ENCODE results near the gene USP7. TPM values are rescaled to one million over a fixed set of nuclear protein-coding genes. Genes with fewer than 3 reads are reported as not detected.
"Not testable (repeated sequence)": the region's sequence is repeated elsewhere in the genome, so short reads cannot be mapped to it uniquely, and the experiment has no call there.

Gene USP7
- total RNA-seq, 1 donor from 2014 or later: 57.2 TPM

DNA sequence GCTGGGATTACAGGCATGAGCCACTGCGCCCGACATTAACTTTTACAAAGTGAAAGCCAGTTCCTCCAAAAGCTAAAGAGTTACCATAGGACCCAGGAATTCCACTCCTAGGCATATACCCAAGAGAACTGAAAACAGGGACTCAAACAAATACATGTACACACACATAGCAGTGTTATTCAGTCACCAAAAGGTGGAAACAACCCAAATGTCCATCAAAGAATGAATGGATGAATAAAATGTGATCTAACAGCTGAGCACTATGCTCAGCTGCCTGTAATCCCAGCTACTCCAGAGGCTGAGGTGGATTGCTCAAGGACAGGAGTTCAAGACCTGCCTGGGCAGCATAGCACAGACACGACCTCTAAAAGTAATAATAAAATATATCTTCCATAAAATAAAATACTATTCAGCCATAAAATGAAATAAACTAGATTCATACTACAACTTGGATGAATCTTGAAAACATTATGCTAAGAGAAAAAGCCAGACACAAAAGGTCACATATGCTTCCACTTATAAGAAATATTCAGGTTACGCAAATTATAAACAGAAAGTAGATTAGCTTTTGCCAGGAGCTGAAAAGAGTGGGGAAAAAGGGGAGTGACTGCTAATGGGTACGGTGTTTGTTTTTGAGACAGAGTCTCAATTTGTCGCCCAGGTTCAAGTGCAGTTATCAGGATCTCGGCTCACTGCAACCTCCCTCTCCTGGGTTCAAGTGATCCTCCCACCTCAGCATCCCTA, 9.3 kb upstream of the USP7 start:
- DNase-seq (ENCODE audit: low read depth): no peak

- DNase-seq (ENCODE audit: low read depth): no peak
Measured at GRCh38 chr16:8971416-8971815, 7.7 kb upstream of the USP7 start.

GRCh38 chr16:8969202-8969897, 5.6 kb upstream of the USP7 start:
- not testable (repeated sequence) for DNase-seq (ENCODE audit: low read depth)

GRCh38 chr16:8968054-8968453, 4.3 kb upstream of the USP7 start:
- not testable (repeated sequence) for DNase-seq (ENCODE audit: low read depth)

DNA sequence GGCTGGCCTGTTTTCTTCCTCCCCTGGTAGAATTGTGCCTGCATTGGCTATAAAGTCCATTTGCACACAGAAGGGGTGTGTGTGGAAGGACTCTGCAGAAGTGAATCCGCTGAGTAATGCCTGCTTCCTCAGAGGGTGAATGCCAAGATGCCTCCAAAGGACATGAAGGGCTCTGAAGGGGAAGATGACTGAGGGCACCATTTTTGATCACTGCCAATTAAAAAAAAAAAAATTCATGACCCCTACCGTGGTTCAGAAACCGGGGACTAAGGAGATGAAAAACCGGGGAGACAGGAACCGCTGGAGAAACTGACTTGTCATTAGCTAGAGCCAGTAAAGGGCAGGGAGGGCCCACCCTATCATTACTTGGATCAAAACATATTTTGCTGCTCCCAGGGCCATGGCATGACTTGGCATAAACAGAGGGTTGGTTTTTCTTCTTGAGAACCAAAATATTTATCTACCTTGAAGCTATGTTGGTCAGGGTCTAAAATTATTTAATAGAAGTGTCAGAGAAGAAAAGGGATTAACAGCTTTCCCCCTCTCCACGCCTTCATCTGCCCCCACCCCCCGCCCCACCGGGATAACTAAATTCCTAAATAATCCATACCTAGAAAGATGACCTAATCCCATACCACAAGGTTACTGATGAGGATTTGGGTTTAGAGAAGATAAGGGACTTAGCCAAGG, 3.6 kb upstream of the USP7 start:
- DNase-seq (ENCODE audit: low read depth): no peak

DNA sequence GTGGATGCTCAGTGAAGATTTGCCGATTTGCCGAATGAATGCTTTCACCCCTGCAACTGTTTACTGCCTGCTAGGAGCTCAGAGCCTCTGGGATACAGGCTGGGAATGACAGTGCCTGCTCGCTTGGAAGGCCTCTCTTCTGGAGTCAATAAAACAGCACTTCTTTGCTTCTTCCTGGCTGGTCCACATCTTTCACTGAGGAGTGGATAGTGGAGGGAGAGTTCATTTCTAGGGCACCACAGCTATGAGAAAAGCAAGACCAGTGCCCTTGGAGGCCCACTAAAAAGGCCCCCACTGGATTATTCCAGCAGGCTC, 3.1 kb upstream of the USP7 start:
- no peak for DNase-seq (ENCODE audit: low read depth)

DNA sequence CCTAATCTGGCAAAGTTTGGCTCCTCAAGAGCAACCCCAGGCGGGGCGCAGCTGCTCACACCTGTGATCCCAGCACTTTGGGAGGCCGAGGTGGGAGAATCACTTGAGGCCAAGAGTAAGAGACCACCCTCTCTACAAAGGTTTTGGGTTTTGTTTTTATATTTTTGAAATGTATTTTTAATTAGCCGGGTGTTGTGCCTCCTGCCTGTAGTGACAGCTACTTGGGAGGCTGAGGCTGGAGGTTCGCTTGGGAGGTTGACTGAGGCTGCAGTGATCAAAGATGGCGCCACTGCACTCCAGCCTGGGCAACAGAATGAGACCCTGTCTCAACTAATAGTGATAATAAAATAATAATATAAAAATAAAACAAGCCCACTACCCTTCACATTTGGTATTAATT, 756 bp upstream of the USP7 start:
- DNase-seq (ENCODE audit: low read depth): no peak

DNA sequence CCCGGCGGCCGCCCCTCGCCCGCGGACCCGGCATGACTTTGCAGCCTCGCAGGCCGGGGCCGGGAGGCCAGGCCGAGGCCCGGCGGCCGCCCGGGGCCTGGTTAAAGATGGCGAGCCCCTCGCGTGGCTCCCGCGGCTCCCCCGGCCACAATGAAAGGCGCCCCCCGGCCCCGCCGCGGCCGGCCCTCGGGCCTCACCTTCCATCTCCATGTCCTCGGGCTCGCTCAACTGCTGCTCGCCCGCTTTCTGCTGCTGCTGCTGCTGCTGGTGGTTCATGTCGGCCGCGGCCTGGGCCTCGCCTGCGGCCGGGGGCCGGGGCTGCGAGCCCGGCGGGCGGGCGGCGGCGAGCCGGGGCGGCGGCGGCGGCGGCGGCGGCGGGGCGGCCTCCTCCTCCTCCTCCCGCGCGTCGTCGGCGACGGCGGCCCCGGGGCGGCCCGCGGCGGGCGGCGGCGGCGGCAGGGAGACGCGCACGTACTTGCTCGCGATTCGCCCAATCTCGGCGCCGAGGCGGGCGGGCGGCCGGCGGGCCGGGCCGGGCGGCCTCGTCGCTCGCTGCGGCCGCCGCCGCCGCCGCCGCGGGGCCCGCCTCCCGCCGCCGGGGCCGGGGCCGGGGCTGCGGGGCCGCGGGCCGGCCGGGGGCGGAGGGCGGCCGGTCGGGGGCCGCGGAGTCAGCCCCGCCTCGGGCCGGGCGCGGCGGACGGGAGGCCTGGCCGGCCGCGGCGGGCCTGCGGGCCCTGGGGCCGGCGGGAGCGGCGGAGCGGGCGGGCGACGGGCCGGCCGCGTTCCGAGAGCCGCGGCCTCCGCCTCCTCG, 491 bp downstream of the USP7 start:
- peak; percentile 23 for DNase-seq (ENCODE audit: low read depth)

DNA sequence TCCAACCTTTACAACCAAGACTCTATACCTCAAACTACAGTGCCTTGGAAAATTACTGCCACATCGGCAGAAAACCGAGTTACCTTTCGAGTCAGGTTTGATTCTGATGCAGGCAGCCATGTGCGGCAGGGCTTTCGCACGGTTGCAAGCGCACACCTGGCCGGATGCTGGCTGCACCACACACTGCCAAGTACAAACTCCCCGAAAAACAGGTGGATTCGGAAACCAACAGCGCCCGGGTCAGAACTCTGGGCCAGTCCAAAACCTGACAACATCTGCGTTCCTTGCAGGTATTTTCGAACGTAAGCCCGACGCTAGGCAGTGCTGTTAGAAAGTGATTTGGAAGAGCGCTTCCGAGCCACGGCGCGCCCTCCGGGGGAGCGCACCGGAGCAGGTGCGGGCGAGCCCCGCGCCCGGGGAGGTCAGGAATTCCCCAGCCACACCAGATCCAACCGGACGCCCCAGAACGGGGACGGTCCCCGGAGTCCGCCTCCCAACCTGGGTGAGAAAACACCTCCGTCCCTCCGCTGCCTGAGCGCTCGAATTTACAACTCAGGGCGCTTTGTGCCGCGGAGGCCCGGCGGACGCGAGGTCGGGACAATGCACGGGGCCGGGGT, 1.2 kb downstream of the USP7 start:
- DNase-seq (ENCODE audit: low read depth): peak; percentile 36

DNA sequence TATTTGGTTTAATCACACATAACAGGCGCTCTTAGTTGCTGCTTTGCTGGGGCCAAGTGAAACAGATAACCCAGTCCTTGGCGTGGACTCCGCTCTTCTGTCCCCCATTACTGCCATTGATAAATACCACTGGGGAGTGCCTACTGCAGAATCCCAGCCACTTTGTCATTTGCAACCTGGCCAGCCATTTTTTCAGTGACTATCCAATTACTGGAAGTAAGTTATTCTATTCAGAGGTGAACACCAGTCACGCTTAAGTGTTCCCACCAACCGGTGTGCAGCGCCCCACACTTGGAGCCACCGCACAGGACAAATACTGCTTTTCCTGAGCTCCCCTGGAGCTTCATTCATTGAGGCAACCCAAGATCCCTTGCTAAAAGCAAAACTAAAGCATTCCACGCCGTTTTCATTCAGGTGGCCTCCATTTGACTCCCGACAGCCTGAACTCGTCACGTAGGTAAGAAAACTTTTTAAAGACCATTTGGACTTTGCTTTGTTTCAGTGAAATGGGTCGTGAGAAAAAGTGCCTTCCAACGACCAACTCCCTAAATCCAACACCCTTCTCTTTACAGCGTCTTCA, 1.8 kb downstream of the USP7 start:
- DNase-seq (ENCODE audit: low read depth): no peak

- DNase-seq (ENCODE audit: low read depth): no peak
Measured at GRCh38 chr16:8960788-8961109, 3.0 kb downstream of the USP7 start.

DNA sequence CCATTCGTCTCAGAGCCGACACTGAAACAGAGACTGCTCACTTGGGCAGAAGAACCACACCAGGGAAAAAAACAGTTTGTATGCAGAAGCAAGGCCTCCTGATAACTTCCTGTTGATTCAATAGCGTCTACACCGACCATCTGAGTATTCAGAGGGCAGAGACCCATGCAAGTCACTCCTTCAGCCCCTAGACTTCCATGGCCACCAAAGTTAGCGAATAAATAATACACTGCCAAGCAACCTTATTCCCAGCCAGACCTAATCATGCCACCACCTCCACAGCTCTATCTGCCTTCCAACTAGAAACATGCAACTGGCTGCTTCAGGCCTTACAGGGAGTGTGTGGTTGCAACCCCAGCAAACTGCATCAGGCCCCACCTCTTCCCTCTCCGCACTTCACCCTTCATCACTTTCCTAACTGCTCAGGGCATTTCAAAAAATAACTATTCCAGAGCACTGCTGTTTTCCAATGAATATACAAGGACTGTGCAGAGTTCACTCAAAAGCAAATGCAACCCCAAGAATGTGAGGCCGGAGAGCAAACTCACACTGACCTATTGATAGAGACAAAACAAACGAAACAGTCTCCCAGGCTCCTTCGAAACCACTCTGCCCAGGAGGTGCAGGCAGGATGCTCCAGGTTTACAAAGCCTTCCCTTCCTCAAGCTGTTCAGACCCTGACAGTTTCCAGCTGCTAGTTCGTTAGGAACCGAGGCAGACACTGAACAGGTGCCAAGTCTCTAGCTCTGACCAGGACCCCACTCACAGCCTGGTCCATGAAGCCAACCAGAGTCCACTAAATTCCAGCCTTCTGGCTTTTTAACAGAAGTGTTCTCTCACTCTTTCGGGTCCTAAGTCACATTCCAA, 3.6 kb downstream of the USP7 start:
- DNase-seq (ENCODE audit: low read depth): peak; percentile 27

DNA sequence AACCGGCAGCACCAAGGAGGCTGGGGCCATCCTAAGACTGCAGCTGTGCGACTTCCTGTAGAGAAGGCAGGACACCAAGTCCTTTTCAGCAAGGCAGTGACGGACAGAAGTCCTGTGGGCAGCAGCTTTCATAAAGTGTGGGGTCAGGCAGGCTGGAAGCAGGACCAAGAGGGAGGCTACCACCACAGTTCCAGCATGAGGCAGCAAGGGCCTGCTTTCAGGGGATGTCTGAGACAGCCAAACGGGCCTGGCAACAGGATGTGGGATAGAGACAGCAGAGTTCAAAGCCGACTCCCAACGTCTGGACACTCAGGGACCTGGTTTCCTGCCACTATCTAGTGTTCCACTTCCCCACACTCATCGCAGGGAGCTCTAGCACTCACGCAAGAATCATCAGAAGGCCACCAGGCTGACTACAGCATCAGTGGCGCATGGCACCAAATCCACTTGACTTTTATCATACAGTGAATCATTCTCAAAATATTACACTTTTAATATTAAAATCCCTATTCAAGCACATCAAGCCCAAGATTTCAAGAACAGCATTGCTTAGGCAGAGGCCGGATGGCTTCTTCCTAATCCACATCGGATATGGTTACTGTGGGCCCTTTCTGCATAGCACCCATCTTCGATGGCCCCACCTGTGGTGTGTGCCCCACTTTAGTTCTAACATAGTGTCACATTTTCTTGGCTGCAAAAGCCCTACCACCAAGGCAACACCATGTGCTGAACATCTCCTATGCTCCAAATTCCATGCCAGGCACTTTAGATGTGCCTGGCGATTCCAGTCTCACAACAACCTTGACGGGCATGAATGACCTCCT, 5.2 kb downstream of the USP7 start:
- peak; percentile 51 for DNase-seq (ENCODE audit: low read depth)

GRCh38 chr16:8957509-8958157, 6.1 kb downstream of the USP7 start:
- no peak for DNase-seq (ENCODE audit: low read depth)

DNA sequence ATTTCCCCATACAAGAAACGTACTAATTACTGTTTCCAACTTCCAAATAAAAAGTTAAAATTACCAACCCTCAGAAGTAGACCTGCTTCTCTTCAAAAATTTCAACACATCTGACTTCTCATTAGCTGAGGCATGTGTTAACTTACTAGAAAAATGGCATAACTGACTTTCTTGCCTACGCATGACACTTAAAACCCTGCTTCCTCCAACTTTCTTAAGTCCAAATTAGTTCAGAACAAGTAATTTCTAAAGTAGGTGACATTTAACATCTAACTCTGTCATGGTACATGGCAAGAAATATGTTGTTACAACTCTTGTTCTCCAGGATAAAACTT, 6.7 kb downstream of the USP7 start:
- no peak for DNase-seq (ENCODE audit: low read depth)

GRCh38 chr16:8956265-8957062, 7.2 kb downstream of the USP7 start:
- DNase-seq (ENCODE audit: low read depth): peak; percentile 14

- no peak for DNase-seq (ENCODE audit: low read depth)
Measured at GRCh38 chr16:8955828-8956227, 7.9 kb downstream of the USP7 start.

DNA sequence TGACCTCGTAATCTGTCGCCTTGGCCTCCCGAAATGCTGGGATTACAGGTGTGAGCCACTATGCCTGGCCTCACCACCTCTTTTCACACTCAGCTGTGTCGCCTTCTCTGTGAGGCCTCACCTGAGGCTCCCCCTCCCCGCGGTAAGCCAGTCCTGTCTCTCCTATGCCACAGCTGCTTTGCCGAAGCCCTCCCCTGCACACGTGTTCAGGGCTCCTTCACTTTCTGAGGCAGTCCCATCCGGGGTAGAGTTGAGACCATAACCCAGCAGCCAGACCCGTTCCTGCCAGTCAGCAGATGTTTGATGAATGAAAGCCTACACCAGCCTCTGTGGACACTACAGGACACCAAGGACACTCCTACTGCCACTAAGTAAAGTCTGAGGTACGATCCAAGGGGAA, 10.6 kb downstream of the USP7 start:
- no peak for DNase-seq (ENCODE audit: low read depth)
